Gastrocnemius medialis (tissue), 4 donors: ENCODE results near the gene RUNX1. TPM values are rescaled to one million over a fixed set of nuclear protein-coding genes. Genes with fewer than 3 reads are reported as not detected.

ENCODE experiments used
- ATAC-seq, 2 donors: fragments of 150-250 bp; one replicate each; pipeline ENCODE4 v1.9.1; 2016
- DNase-seq, 2 donors: peaks; one replicate each; pipeline ENCODE4 v3.0.0-alpha.2; 2019
- H3K27ac ChIP-seq, 4 donors: fragments of 200-600 bp; sonication (generic); 1 replicate in 1 of 4; 2 replicates in 3 of 4; pipeline ENCODE4 v1.5.1; 2016 to 2018; ENCODE audit warnings: mild to moderate bottlenecking in 2 of 4, moderate library complexity in 1 of 4
- H3K27me3 ChIP-seq, 3 donors: fragments of 200-600 bp; sonication (generic) in 2 of 3; 1 replicate in 1 of 3; 2 replicates in 2 of 3; pipeline versions ENCODE4 v1.5.1 to v1.6.0; 2016 to 2019; ENCODE audit warnings: mild to moderate bottlenecking in 1 of 3, moderate library complexity in 1 of 3
- H3K36me3 ChIP-seq, 2 donors: fragments of 200-600 bp; sonication (generic) in 1 of 2; one replicate each; pipeline ENCODE4 v1.5.1; 2017 to 2018
- H3K4me1 ChIP-seq, 2 donors: fragments of 200-600 bp; sonication (generic) in 1 of 2; one replicate each; pipeline ENCODE4 v1.5.1; 2016 to 2017; ENCODE audit warnings: mild to moderate bottlenecking in 2 of 2
- H3K4me3 ChIP-seq, 4 donors: fragments of 200-600 bp; sonication (generic) in 3 of 4; 1 replicate in 1 of 4; 2 replicates in 3 of 4; pipeline ENCODE4 v1.5.1; 2016 to 2019; ENCODE audit warnings: mild to moderate bottlenecking in 2 of 4
- H3K9me3 ChIP-seq, 3 donors: fragments of 200-600 bp; sonication (generic) in 2 of 3; 1 replicate in 1 of 3; 2 replicates in 2 of 3; pipeline ENCODE4 v1.5.1; 2016 to 2019
- POLR2A ChIP-seq, 2 donors: fragments of 450-650 bp; IDR thresholded peaks; one replicate each; pipeline ENCODE4 v1.6.1; 2017; ENCODE audit warnings: antibody characterized with exemption in 2 of 2, mild to moderate bottlenecking in 2 of 2, moderate library complexity in 2 of 2
- in situ Hi-C, 4 donors: fragments of 200-750 bp; cut with MboI; loops; one replicate each; pipeline versions ENCODE4 v1.15.0 to v1.8.0; 2017; ENCODE audit warnings: low sequenced_read_pairs in 4 of 4
- intact Hi-C: fragments of 100-400 bp; cut with DNase I; formaldehyde crosslinking; loops from one replicate; pipeline ENCODE4 v1.15.1; 2023; ENCODE audit warnings: low total_unique reads
- total RNA-seq, 4 donors: library from RNA; depleted of rRNA; stranded (reverse); fragments of >200 nt; gene quantifications; one replicate each; pipeline versions ENCODE4 v1.1.0 to v1.2.3, GENCODE V29; 2016
- TF ChIP-seq, protein P1 (sequence below), 5 experiments: fragments of 450-650 bp in 3 of 5; fragments of 200-600 bp in 2 of 5; sonication (generic) in 2 of 5; IDR thresholded peaks in 4 of 5; conservative IDR thresholded peaks in 1 of 5; 1 replicate in 4 of 5; 2 replicates in 1 of 5; pipeline ENCODE4 v1.5.1; 2016 to 2019; ENCODE audit warnings: antibody characterized with exemption in 5 of 5, mild to moderate bottlenecking in 3 of 5, moderate library complexity in 3 of 5

RUNX1 gene
- total RNA-seq, 4 donors from 2014 or later: 8.0 to 20.9 (median 10.6) TPM

DNA sequence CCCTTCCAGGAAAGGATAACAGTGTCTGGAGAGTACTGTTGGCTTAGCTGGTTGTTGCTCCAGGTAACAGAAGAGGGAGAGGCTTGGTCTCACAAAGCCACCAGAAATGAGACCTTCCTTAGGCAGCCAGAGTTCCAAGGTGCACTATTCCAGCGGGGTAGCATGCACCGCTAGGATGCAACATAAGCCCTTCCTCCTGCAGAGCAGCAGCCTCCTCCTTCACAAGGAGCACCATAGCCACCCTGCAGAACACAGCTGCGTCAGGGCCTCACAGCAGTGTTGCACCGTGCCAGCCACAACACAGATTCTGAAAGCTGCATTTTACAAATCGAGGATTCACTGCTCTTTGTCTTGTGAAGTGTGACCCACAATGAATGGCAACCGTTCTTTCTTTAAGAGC is 238.3 kb downstream of the RUNX1 start:
- H3K36me3 ChIP-seq: no peaks in the 10 kb centered on the region
- intact Hi-C loops (no loop called here), in situ Hi-C loops (no loop called here)
- no peaks in the 10 kb centered on the region for H3K9me3 ChIP-seq
- H3K4me1 ChIP-seq: peaks cover 8 to 25% of the 10 kb centered on the region in 2 donors
- no peak for DNase-seq
- ATAC-seq: no peak
- TF ChIP-seq POLR2A (IDR thresholded peaks at IDR 0.05): no peak
- TF ChIP-seq, protein P1, sequence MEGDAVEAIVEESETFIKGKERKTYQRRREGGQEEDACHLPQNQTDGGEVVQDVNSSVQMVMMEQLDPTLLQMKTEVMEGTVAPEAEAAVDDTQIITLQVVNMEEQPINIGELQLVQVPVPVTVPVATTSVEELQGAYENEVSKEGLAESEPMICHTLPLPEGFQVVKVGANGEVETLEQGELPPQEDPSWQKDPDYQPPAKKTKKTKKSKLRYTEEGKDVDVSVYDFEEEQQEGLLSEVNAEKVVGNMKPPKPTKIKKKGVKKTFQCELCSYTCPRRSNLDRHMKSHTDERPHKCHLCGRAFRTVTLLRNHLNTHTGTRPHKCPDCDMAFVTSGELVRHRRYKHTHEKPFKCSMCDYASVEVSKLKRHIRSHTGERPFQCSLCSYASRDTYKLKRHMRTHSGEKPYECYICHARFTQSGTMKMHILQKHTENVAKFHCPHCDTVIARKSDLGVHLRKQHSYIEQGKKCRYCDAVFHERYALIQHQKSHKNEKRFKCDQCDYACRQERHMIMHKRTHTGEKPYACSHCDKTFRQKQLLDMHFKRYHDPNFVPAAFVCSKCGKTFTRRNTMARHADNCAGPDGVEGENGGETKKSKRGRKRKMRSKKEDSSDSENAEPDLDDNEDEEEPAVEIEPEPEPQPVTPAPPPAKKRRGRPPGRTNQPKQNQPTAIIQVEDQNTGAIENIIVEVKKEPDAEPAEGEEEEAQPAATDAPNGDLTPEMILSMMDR (IDR thresholded peaks at IDR 0.05 in 4 of 5, conservative IDR thresholded peaks at IDR 0.05 in 1 of 5): no peak
- no peak overlapping the region for H3K27ac ChIP-seq
- no peaks in the 10 kb centered on the region for H3K27me3 ChIP-seq
- H3K4me3 ChIP-seq: no peak overlapping the region

- Histone ChIP-seq H3K27ac (peak overlapping the region in 1 of 4 donors; percentile 81), H3K36me3 (no peaks in the 10 kb centered on the region), H3K4me1 (peaks cover 8 to 30% of the 10 kb centered on the region in 2 donors), H3K27me3 (no peaks in the 10 kb centered on the region), H3K4me3 (no peak overlapping the region), H3K9me3 (no peaks in the 10 kb centered on the region)
- TF ChIP-seq POLR2A (IDR thresholded peaks at IDR 0.05): no peak
- TF ChIP-seq, protein P1 (IDR thresholded peaks at IDR 0.05 in 4 of 5, conservative IDR thresholded peaks at IDR 0.05 in 1 of 5): no peak
- in situ Hi-C loops (loop anchor here in 1 of 4 donors (10.0 kb wide), 1 partner anchor 65 kb away; no protein-coding TSS in a partner anchor), intact Hi-C loops (no loop called here)
- ATAC-seq: no peak
- DNase-seq: no peak
These were observed 239.3 kb downstream of the RUNX1 start for GRCh38 chr21:34809822-34810221.

DNA sequence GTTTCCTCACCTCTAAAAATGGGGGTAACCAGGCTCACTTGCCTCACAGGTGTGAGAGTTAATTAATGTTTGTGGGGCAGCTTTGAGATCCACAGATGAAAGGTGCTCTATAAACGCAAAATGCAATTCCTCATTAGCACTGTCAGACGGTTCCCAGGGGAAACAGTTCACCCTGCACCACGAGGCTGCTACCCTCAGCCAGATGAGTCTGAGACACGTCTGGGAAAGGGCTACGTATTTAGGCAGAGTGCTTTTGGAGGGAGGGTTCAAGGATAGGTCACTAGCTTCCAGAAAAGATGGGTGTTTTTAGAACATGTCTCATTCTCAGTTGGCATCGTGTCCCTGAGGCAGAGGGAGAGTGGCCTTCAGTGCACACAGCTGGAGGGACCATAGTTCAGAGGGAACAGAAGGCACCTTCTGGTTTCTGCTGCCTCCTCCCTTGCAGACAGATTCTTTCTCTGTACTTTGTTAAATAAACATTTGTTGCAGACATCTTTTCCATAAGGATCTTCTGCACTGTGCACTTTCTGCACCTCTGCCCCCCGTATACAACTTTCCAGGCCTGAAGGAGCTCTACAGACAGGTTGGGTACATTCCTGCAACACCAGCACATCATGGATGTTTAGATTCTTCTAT is 240.4 kb downstream of the RUNX1 start:
- no peaks in the 10 kb centered on the region for H3K27me3 ChIP-seq
- H3K4me3 ChIP-seq: no peak overlapping the region
- no peaks in the 10 kb centered on the region for H3K36me3 ChIP-seq
- intact Hi-C loops: no loop called here
- peak; percentile 58 to 81 for ATAC-seq
- H3K9me3 ChIP-seq: no peaks in the 10 kb centered on the region
- H3K27ac ChIP-seq: peak overlapping the region; percentile 44 to 81 (median 74)
- peaks cover 8 to 31% of the 10 kb centered on the region in 2 donors for H3K4me1 ChIP-seq
- DNase-seq: peak in 1 of 2 donors; percentile 64
- TF ChIP-seq, protein P1 (IDR thresholded peaks at IDR 0.05 in 4 of 5, conservative IDR thresholded peaks at IDR 0.05 in 1 of 5): no peak
- TF ChIP-seq POLR2A (IDR thresholded peaks at IDR 0.05): no peak
- in situ Hi-C loops: loop anchor here in 1 of 4 donors (10.0 kb wide), 1 partner anchor 66 kb away; no protein-coding TSS in a partner anchor

DNA sequence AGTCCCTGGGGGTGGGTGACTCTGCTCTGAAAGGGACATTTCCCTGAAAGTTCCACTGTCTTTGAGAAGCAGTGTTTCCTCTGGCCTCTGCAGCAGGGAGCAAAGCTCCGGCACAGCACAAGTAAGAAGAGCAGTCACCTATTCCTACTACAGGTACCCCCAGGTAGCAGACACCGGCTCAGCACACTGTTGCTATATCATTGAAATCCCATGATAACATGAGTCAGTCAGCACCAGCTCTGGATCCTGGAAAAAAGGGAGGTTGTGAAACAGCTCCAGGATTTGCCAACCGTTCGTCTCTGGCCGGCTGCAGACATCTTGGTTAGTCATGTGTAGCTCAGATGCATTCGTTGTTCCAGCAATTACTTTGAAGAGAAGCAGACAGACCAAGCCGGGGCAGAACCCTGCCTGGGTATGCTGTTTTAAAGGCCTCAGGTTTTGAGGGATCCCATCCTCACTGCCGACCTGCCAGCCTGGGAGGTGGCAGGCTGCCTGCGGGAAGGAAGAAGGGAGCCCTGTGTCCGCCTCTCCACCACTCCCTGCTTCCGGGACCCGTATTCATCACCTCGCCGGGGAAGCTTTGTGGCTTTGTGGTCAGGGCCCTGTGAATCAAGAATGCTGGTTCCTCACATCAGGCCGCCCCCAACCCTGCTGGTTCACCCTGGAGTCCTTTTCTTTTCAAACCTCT is 241.1 kb downstream of the RUNX1 start:
- in situ Hi-C loops: loop anchor here in 1 of 4 donors (10.0 kb wide), 1 partner anchor 67 kb away; no protein-coding TSS in a partner anchor

More for the DNA sequence above, 241.1 kb downstream of the RUNX1 start:
- ATAC-seq: peak; percentile 80 to 90
- peak overlapping the region; percentile 44 to 81 (median 74) for H3K27ac ChIP-seq
- no peaks in the 10 kb centered on the region for H3K9me3 ChIP-seq
- DNase-seq: peak in 1 of 2 donors; percentile 81
- H3K36me3 ChIP-seq: no peaks in the 10 kb centered on the region
- TF ChIP-seq POLR2A (IDR thresholded peaks at IDR 0.05): no peak
- TF ChIP-seq, protein P1 (IDR thresholded peaks at IDR 0.05 in 4 of 5, conservative IDR thresholded peaks at IDR 0.05 in 1 of 5): no peak
- no peaks in the 10 kb centered on the region for H3K27me3 ChIP-seq
- intact Hi-C loops: no loop called here
- H3K4me3 ChIP-seq: no peak overlapping the region
- peaks cover 8 to 31% of the 10 kb centered on the region in 2 donors for H3K4me1 ChIP-seq
